Measurements from ENCODE around the gene GATAD2A.

Gene GATAD2A

GRCh38 chr19:19487950-19488874 lies 82.7 kb downstream of the GATAD2A start:
- DNase-seq (ENCODE audit: low read depth in 2 of 2), result no peak

GRCh38 chr19:19488875-19489690 lies 83.6 kb downstream of the GATAD2A start:
- DNase-seq (ENCODE audit: low read depth in 2 of 2), result peak; percentile 45 to 77

GRCh38 chr19:19489804-19490204 lies 84.3 kb downstream of the GATAD2A start:
- no peak for DNase-seq (ENCODE audit: low read depth in 2 of 2)

- peak; percentile 53 to 69 for DNase-seq (ENCODE audit: low read depth in 2 of 2)
Measured at GRCh38 chr19:19490214-19490968, 84.9 kb downstream of the GATAD2A start.

- DNase-seq (ENCODE audit: low read depth in 2 of 2), result no peak
Measured at GRCh38 chr19:19491321-19492025, 86.0 kb downstream of the GATAD2A start.

GRCh38 chr19:19492026-19492610 lies 86.6 kb downstream of the GATAD2A start:
- DNase-seq (ENCODE audit: low read depth in 2 of 2), result no peak

GRCh38 chr19:19493841-19494546 lies 88.5 kb downstream of the GATAD2A start:
- DNase-seq (ENCODE audit: low read depth in 2 of 2), result no peak

GRCh38 chr19:19495614-19496603 lies 90.4 kb downstream of the GATAD2A start:
- DNase-seq (ENCODE audit: low read depth in 2 of 2), result no peak

- DNase-seq (ENCODE audit: low read depth in 2 of 2), result no peak
Measured at GRCh38 chr19:19498255-19498991, 92.9 kb downstream of the GATAD2A start.

GRCh38 chr19:19499272-19499995 lies 94.0 kb downstream of the GATAD2A start:
- no peak for DNase-seq (ENCODE audit: low read depth in 2 of 2)

GRCh38 chr19:19500975-19501644 lies 95.6 kb downstream of the GATAD2A start:
- DNase-seq (ENCODE audit: low read depth in 2 of 2), result no peak

GRCh38 chr19:19501798-19502197 lies 96.3 kb downstream of the GATAD2A start:
- DNase-seq (ENCODE audit: low read depth in 2 of 2), result no peak

- no peak for DNase-seq (ENCODE audit: low read depth in 2 of 2)
Measured at GRCh38 chr19:19502281-19502680, 96.8 kb downstream of the GATAD2A start.

GRCh38 chr19:19502808-19503602 lies 97.5 kb downstream of the GATAD2A start:
- DNase-seq (ENCODE audit: low read depth in 2 of 2), result no peak

- no peak for DNase-seq (ENCODE audit: low read depth in 2 of 2)
Measured at GRCh38 chr19:19504754-19505668, 99.5 kb downstream of the GATAD2A start.

All from stimulated activated CD4-positive, alpha-beta T cell treated with anti-CD3 and anti-CD28 coated beads, Interleukin-1b, Interleukin-23, amount 100 ng/mL, for 1 hour (primary cell).